Psoas muscle (tissue), 8 donors: ENCODE data around the gene MEF2B. TPM values are rescaled to one million over a fixed set of nuclear protein-coding genes. Genes with fewer than 3 reads are reported as not detected.

Experiments used
- ATAC-seq, 4 donors: fragments of 200-7000 bp; cut with Tn5 transposase; one replicate each; pipeline ENCODE4 v1.9.1; 2020; ENCODE audit warnings: moderate library complexity in 3 of 4, mild to moderate bottlenecking in 2 of 4
- DNase-seq, 2 donors: peaks; one replicate each; pipeline ENCODE4 v3.0.0-alpha.2; 2020
- H3K27ac ChIP-seq: fragments of 200-600 bp; one replicate; pipeline ENCODE4 v1.8.0; 2022
- H3K27me3 ChIP-seq, 3 donors: fragments of 200-600 bp in 1 of 3; one replicate each; pipeline versions ENCODE4 v1.6.1 to v1.8.0; 2013 to 2022; ENCODE audit warnings: low read length in 2 of 3, mild to moderate bottlenecking in 2 of 3, moderate library complexity in 1 of 3; ENCODE audit not compliant: insufficient read depth in 3 of 3
- H3K36me3 ChIP-seq, 2 donors: fragments of 200-600 bp in 1 of 2; one replicate each; pipeline versions ENCODE4 v1.6.1 to v1.8.0; 2013 to 2022; ENCODE audit warnings: low read depth in 1 of 2, mild to moderate bottlenecking in 1 of 2, moderate library complexity in 1 of 2; ENCODE audit not compliant: insufficient read depth in 1 of 2
- H3K4me1 ChIP-seq: fragments of 200-600 bp; one replicate; pipeline ENCODE4 v1.8.0; 2022
- H3K4me3 ChIP-seq: fragments of 200-600 bp; one replicate; pipeline ENCODE4 v1.8.0; 2022; ENCODE audit warnings: mild to moderate bottlenecking
- H3K9me3 ChIP-seq: fragments of 200-600 bp; one replicate; pipeline ENCODE4 v1.8.0; 2022
- CTCF ChIP-seq: fragments of 200-600 bp; IDR thresholded peaks from one replicate; pipeline ENCODE4 v1.8.0; 2022; ENCODE audit warnings: antibody characterized with exemption
- WGBS, 3 donors: extraction: QIAGEN DNeasy Blood & Tissue Kit; methylation state at CpG; one replicate each; pipeline versions ENCODE4 v1.1.6 to v1.1.7; 2013; 5-methylcytosine and 5-hydroxymethylcytosine counted together
- intact Hi-C, 2 donors: fragments of 100-400 bp; cut with DNase I; formaldehyde crosslinking; loops; one replicate each; pipeline versions ENCODE4 v1.11.0 to v1.14.2; 2022
- polyA plus RNA-seq, 3 donors: library from polyadenylated mRNA; stranded (reverse); fragments of 200-250 nt; gene quantifications; one replicate each; pipeline ENCODE4 v1.2.3, GENCODE V29; 2013
- total RNA-seq, 4 donors: library from RNA; stranded (reverse); fragmentation: NEBNext Ultra II Directional in 2 of 4; extraction: Animal tissue kit (Norgen Biotek cat#: 25700) in 2 of 4; gene quantifications; one replicate each; pipeline versions ENCODE4 v1.2.1 to v1.2.4, GENCODE V29; 2021 to 2023
- donor health status: healthy with polysubstance abuse.
- donor health status: DM: no; HTN: no; CAD: no; lungs with moderate emphysema.
- donor health status: Bipolar disorder and iron deficiency.
- donor health status: healthy.
- donor health status: DM: yes; HTN: yes; CAD: no.
- donor health status: DM: no; HTN: no; CAD: no.
- donor health status: DM: no; HTN: no; CAD: no.
- donor health status: DM: yes; HTN: yes; CAD: no.

MEF2B gene
- total and polyA plus RNA-seq, 7 donors, result 0.07 to 0.91 (median 0.56) TPM

GRCh38 chr19:19191768-19192077 lies 21.7 kb upstream of the MEF2B start:
- Histone ChIP-seq H3K27me3 (no peaks in the 10 kb centered on the region), H3K36me3 (peaks cover 0 to 23% of the 10 kb centered on the region in 2 donors), H3K9me3 (no peaks in the 10 kb centered on the region), H3K27ac (peak overlapping the region; percentile 98), H3K4me3 (peak overlapping the region; percentile 84), H3K4me1 (peaks cover 36% of the 10 kb centered on the region)
- intact Hi-C loops, result loop anchor here (2.0 to 5.0 kb wide), 2 partner anchors 129 to 131 kb away; partner anchors contain the start of genes MAU2 (in 2 of the 2) and SUGP1 (in 2 of the 2)
- no peak for TF ChIP-seq CTCF
- DNase-seq, result no peak
- 0% methylated on average over 17 of the region's 17 CpGs for WGBS, 3 donors
- ATAC-seq, result no peak

DNA sequence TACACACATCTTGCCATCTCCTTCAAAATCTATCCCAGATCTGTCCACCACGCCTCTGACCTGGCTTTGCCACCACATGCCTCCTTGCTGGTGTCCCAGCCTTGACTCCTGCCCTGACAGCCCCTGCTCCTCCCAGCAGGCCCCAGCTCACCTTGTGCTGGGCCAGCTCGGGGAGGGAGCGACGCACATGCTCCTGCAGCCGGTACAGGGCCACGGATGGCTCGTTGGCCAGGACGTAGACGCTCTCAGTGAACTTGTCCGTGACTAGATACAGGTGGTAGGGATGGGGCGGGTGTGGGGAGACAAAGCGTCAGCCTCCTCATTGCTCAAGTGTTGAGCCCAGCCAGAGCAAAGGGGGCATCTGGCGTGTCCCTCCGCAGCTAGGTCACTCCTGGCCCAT lies 16.7 kb upstream of the MEF2B start:
- H3K27me3 ChIP-seq, result no peaks in the 10 kb centered on the region
- 93 to 97% (median 94%) methylated on average over 14 of the region's 14 CpGs for WGBS, 3 donors
- ATAC-seq (no peak), DNase-seq (no peak)
- H3K9me3 ChIP-seq, result no peaks in the 10 kb centered on the region
- H3K36me3 ChIP-seq, result peaks cover 2 to 31% of the 10 kb centered on the region in 2 donors
- H3K4me3 ChIP-seq, result no peak overlapping the region
- intact Hi-C loops, result no loop called here
- TF ChIP-seq CTCF, result no peak
- H3K27ac ChIP-seq, result no peak overlapping the region
- peaks cover 23% of the 10 kb centered on the region for H3K4me1 ChIP-seq

GRCh38 chr19:19185853-19186740 lies 16.0 kb upstream of the MEF2B start:
- Histone ChIP-seq H3K4me3 (no peak overlapping the region), H3K9me3 (no peaks in the 10 kb centered on the region), H3K27me3 (no peaks in the 10 kb centered on the region), H3K36me3 (peaks cover 2 to 37% of the 10 kb centered on the region in 2 donors), H3K4me1 (peaks cover 20% of the 10 kb centered on the region), H3K27ac (no peak overlapping the region)
- DNase-seq (no peak), ATAC-seq (peak in 3 of 4 donors; percentile 62 to 78 (median 67))
- intact Hi-C loops, result no loop called here
- TF ChIP-seq CTCF, result peak; percentile 42
- 61 to 65% (median 62%) methylated on average over 9 of the region's 9 CpGs for WGBS, 3 donors

- Histone ChIP-seq H3K36me3 (peaks cover 2 to 53% of the 10 kb centered on the region in 2 donors), H3K27me3 (no peaks in the 10 kb centered on the region), H3K27ac (no peak overlapping the region), H3K4me1 (no peaks in the 10 kb centered on the region), H3K4me3 (no peak overlapping the region), H3K9me3 (no peaks in the 10 kb centered on the region)
- intact Hi-C loops, result no loop called here
- TF ChIP-seq CTCF, result no peak
- ATAC-seq (no peak), DNase-seq (no peak)
- 86 to 93% (median 91%) methylated on average over 9 of the region's 9 CpGs for WGBS, 3 donors
Measured at GRCh38 chr19:19181488-19181998, 11.5 kb upstream of the MEF2B start.
